Coronary artery (tissue), 2 donors: ENCODE measurements around the gene UBASH3A.

Source experiments
- DNase-seq: peaks from one replicate; pipeline ENCODE4 v3.0.0-alpha.2; 2017; ENCODE audit warnings: low spot score
- H3K27ac ChIP-seq, 2 donors: fragments of 200-600 bp; sonication (generic); one replicate each; pipeline ENCODE4 v1.5.1; 2016 to 2019
- H3K4me3 ChIP-seq: fragments of 200-600 bp; sonication (generic); 2 replicates; pipeline ENCODE4 v1.5.1; 2016; ENCODE audit warnings: mild to moderate bottlenecking, moderate library complexity
- CTCF ChIP-seq: fragments of 200-600 bp; sonication (generic); IDR thresholded peaks from one replicate; pipeline ENCODE4 v1.5.1; 2019; ENCODE audit warnings: antibody characterized with exemption

Gene UBASH3A

GRCh38 chr21:42411197-42411869 is 7.6 kb downstream of the UBASH3A start:
- Histone ChIP-seq H3K27ac (no peak overlapping the region), H3K4me3 (no peak overlapping the region)
- no peak for TF ChIP-seq CTCF
- DNase-seq: no peak

GRCh38 chr21:42411891-42412635 is 8.4 kb downstream of the UBASH3A start:
- no peak for TF ChIP-seq CTCF
- H3K4me3 ChIP-seq: no peak overlapping the region
- DNase-seq: no peak
- H3K27ac ChIP-seq: no peak overlapping the region

- Histone ChIP-seq H3K4me3 (no peak overlapping the region), H3K27ac (no peak overlapping the region)
- no peak for DNase-seq
- no peak for TF ChIP-seq CTCF
Measured at GRCh38 chr21:42412636-42412933, 8.9 kb downstream of the UBASH3A start.

- H3K27ac ChIP-seq: no peak overlapping the region
- no peak for DNase-seq
- H3K4me3 ChIP-seq: no peak overlapping the region
- TF ChIP-seq CTCF: no peak
Measured at GRCh38 chr21:42413093-42413492, 9.4 kb downstream of the UBASH3A start.

- no peak for DNase-seq
- Histone ChIP-seq H3K27ac (no peak overlapping the region), H3K4me3 (no peak overlapping the region)
- no peak for TF ChIP-seq CTCF
Measured at GRCh38 chr21:42413500-42413899, 9.8 kb downstream of the UBASH3A start.

GRCh38 chr21:42414066-42414465 is 10.4 kb downstream of the UBASH3A start:
- Histone ChIP-seq H3K27ac (no peak overlapping the region), H3K4me3 (no peak overlapping the region)
- no peak for DNase-seq
- TF ChIP-seq CTCF: no peak

GRCh38 chr21:42414553-42414927 is 10.8 kb downstream of the UBASH3A start:
- Histone ChIP-seq H3K27ac (no peak overlapping the region), H3K4me3 (no peak overlapping the region)
- no peak for TF ChIP-seq CTCF
- DNase-seq: no peak
